Fibroblast of skin of back (primary cell): ENCODE data around the gene DDX51.
"Not testable (repeated sequence)": the region's sequence is repeated elsewhere in the genome, so short reads cannot be mapped to it uniquely, and the experiment has no call there.

Experiments
- DNase-seq: peaks from one replicate; pipeline ENCODE4 v3.0.0-alpha.2; 2013

The DDX51 gene

GRCh38 chr12:132154941-132155770 is 11.0 kb upstream of the DDX51 start:
- DNase-seq: no peak

DNA sequence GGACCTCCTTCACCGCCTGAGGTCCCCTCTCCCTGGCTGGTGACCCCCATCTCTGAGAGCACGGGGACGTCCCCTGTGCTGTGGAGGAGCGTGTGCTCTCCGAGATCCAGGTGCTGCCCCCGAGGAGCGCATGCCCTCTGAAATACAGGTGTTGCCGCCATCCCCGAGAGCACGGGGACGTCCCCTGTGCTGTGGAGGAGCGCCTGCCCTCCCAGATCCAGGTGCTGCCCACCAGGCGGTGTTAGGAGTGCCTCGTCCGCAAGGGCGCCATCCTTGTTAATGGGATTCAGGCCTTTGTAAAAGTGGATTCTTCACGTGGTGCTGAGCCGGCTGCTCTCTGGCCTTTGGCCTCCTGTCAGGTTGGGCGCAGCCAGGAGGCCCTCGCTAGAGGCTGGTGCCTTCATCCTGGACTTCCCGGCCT is 10.2 kb upstream of the DDX51 start:
- DNase-seq: no peak

DNA sequence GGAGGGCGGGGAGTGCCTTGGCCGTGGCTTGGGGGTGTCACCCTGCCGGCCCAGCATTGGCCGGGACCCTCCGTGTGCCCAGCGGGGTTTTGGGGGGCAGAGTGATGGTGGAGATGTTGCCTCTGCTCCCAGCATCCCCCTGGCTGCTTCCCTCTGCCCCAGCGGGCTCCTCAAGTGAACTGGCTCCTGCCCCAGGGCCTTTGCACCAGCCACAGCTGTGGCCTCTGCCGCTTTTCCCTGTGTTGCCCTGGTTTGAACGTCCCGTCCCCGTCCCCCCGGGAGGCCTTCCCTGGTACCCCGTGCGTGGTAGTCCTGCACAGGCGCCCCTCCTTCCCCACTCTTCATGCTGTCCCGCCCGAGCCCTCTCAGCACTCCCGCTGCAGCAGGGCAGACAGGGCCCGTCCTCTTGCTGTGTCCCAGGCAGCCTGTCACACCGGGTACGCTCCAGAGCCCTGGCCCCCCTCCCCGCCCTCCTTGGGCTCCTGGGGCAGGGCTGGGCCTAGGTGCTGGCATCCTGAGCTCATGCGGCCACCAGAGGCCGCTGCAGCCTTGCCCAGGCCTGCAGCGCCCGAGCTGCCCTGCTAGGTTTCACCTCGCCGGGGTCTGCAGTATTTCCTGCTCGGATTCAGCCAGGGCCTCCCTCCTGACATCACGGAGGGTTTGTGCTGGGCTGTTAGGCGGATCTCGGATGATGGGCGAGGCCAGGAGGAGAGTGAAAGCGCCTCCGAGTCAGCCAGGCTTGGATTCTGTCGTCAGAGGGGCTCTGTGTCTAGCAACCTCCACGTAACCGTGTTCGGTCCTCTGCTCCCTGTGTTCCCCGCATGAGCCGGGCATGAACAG is 9.6 kb upstream of the DDX51 start:
- DNase-seq: peak; percentile 70

GRCh38 chr12:132152953-132153352 is 8.8 kb upstream of the DDX51 start:
- DNase-seq: no peak

- no peak for DNase-seq
Observed at GRCh38 chr12:132152411-132152821, 8.3 kb upstream of the DDX51 start.

DNA sequence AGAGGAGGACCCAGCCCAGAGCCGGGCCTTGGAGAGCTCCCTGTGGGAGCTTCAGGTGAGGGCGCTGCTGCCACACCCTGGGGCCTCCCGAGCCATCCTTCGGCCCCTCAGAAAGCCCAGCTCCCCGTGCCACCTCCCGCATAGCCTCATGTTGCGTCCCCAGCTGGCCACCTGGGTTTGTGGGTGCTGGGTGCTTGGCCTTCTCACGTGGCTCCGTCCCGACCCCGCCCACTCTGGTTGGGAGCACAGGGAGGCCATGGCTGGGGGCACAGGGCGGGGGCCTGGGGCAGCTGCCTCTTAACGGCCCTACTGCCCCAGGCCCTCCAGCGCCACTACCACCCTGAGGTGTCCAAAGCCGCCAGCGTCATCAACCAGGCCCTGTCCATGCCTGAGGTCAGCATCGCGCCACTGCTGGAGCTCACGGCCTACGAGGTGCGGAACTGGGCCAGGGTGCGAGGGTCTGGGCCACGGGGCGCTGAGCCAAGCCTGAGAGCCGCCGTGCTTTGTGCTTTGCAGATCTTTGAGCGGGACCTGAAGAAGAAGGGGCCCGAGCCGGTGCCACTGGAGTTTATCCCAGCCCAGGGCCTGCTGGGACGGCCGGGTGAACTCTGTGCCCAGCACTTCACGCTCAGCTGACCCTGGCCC is 7.8 kb upstream of the DDX51 start:
- DNase-seq: no peak

GRCh38 chr12:132151145-132151765 is 7.1 kb upstream of the DDX51 start:
- DNase-seq: no peak

DNA sequence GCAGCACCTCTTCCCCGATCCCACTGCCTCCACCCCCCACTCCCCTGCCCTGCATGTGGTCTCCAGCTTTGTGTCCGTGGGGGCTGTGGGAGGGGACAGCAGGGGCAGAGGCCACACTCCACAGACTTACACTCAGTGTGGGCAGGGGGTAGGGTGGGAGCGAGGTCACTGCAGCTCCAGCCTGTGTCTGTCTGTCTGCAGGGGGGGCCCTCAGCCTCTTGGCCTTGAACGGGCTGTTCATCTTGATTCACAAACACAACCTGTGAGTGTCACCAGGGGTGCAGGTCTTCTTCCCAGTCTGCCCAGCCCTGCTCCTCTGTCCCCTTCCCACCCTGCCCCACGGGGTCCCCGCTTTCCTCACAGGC is 6.6 kb upstream of the DDX51 start:
- DNase-seq: no peak

DNA sequence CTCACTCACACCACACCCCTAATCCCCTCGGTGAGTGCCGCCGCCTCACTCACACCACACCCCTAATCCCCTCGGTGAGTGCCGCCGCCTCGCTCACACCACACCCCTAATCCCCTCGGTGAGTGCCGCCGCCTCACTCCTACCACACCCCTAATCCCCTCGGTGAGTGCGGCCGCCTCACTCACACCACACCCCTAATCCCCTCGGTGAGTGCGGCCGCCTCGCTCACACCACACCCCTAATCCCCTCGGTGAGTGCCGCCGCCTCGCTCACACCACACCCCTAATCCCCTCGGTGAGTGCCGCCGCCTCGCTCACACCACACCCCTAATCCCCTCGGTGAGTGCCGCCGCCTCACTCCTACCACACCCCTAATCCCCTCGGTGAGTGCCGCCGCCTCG is 5.4 kb upstream of the DDX51 start:
- DNase-seq: not testable (repeated sequence)

- no peak for DNase-seq
Observed at GRCh38 chr12:132148368-132149045, 4.4 kb upstream of the DDX51 start.

DNA sequence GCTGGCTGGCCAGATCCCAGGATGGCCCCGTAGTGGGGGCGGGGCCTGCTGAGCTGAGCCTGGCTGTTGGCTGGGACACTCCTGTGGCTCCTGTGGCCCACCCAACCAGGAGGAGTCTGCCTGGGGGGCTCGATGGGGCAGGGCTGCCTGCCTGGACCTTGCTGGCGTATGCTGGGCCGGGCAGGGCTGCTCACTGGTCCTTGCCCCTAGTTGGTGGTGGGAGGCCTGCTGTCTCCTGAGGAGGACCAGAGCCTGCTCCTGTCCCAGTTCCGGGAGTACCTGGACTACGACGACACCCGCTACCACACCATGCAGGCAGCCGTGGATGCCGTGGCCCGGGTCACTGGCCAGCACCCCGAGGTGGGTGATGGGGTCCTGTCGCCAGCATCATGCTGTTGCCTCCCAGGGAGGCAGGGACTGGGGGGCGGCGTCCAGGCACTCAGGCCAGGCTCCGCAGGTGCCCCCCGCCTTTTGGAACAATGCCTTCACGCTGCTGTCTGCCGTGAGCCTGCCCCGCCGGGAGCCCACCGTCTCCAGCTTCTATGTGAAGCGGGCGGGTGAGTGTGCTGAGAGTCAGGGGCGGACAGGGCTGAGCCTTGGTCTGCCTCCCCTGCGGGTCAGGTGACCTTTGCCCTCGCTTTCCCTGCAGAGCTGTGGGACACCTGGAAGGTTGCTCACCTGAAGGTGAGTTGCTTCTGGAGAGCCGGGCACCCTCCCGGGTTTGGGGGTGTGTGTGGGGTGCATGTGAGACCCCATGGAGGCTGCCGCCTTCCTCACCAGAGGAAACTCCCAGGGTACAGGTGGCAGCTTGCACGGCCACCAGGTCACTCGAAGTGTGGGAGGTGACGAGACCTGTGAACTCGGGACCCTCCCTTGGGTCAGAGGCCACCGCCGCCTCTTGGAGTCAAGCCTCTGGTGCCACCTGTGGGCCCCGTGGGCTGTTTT is 3.6 kb upstream of the DDX51 start:
- DNase-seq: no peak

DNA sequence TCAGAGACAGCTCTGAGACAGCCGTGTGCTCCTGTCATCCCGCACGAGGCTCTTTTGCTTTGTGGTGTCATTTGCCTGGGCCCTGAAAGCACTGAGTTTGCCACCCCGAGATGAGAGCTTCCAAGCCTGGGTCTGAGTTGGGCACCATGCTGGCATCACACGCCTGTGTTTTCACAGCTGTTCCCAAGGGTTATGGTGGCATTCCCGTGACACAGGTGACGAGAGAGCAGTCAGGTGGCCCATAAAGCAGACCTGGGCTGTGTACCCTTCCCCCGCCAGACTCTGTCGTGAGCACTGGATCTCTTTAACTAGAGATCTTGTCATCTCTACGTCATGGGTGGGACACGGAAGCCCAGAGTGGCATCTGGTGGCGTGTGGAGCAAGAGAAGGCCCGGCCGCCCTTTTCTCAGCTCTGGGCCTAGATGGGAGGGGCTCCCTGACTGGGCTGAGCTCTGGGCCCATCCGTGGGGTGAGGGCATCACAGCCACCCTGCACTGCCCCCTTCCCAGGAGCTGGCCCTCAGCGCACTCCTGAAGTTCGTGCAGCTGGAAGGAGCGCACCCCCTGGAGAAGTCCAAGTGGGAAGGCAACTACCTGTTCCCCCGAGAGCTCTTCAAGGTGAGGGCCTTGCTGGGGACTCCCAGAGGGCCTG is 2.8 kb upstream of the DDX51 start:
- no peak for DNase-seq

GRCh38 chr12:132146098-132146497 is 2.0 kb upstream of the DDX51 start:
- no peak for DNase-seq

GRCh38 chr12:132145334-132145733 is 1.2 kb upstream of the DDX51 start:
- no peak for DNase-seq

DNA sequence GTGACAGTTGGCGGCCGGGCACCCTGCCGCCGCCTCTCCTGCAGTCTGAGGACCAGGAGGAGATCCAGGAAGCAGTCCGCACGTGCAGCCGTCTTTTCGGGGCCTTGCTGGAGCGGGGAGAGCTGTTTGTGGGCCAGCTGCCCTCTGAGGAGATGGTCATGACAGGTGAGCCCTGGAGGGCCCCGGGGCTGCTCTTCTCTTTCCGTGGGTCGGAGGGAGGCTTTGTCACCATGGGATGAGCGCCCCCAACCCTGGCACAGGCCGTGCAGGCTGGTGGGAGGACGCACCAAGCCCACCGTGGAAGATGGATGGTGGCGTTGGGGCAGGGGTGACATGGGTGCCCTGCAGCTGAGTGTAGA is 670 bp upstream of the DDX51 start:
- DNase-seq: no peak

DNA sequence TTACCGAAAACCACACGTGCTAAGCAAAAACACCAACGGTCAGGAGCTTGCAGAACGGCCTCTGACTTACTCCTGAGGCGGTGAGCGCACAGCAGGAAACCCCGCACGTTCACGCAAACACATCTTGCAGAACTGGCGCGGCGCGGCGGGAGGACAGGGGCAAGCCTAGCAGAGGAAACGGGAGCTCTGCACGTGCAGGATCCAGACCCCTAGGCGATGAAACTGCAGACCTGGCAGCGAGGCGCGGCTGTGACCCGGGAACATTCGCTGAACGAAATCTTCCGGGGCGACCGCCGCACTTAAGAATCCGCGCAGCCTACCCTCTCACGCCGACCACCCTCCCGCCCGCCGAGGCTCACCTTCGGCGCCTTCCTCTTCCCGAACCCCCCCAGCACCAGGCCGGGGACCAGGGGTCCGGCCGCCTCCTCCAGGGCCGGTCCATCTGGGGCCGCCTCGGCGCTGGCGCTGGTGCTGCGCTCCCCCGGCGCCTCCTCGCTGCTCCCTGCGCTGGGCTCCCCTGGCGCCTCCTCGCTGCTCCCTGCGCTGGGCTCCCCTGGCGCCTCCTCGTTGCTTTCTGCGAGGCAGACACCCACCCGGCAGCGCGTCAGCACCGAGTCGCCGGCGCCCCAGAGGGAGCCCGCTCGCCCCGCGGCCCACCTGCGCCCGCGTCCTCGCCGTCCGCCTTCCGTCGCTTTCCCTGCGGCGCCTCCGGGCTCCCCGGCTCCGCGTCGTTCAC is 615 bp downstream of the DDX51 start:
- DNase-seq: no peak

DNA sequence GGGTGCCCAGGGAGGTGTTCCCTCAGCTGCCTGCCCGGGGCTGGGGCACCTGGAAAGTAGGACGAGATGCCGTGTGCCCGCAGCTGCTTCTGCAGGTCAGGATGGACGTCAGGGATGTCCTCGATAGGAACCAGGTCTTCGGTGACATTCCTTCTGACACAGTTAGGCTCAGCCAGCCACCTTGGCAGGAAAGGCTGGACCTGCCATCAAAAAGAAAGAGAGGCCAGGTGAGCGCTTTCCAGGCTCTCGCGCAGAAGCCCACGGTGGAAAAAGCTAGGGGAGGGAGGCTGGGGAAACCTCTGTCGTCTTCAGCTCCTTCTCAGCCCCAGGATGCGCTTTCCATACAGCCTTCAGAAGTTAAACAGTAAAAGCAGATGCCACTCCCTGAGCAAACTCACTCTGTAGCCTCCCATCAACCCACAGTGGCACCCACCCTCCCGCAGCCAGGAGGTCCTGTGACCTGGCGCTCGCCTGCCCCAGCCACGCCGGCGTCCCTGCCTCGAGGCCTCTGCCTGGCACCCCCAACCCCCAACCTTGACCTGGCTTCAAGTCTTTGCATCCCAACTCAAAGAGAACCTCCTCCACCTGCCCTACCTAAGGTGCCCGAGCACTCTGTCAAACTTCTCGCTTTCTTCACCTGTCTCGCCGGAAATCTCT is 1.3 kb downstream of the DDX51 start:
- no peak for DNase-seq

DNA sequence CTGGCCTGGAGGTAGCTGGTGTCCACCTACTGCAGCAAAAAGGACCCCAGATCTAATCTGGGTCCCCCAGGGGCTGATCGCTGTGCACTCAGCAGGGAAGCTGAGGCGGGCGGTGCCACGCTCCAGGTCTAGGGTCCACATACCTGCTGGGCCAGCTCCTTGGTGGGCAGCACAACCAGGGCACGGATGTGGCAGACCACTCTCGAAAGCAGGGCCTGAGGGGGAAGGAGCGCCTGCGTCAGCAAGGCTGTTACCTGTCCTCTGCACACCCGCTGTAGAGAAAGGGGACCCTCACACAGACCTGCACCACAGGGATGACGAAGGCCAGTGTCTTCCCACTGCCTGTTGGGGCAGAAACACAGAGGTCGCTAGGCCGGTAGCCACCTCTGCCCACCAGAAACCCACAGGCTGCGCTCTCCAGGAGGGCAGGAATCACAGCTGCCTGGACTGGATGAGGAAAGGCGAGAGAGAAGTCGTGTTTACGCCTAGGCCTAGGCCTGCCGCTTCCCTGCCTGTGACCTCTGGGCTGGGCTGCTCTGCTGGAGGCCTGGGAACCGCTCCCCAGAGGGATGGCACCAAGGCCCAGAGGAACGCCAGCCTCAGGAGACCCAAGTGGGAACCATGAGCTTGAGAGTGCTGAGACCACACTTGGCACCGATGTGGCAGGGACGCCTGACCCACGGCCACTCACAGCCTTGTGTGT is 2.0 kb downstream of the DDX51 start:
- DNase-seq: no peak
